ENCODE results near the gene ARIH1.
"Not testable (repeated sequence)": the region's sequence is repeated elsewhere in the genome, so short reads cannot be mapped to it uniquely, and the experiment has no call there.

GRCh38 chr15:72648631-72649253 lies 174.6 kb downstream of the ARIH1 start:
- TF ChIP-seq POLR2A, CTCF (IDR thresholded peaks at IDR 0.05): not testable (repeated sequence)
